Measurements from ENCODE around the gene TAF5. TPM values are rescaled to one million over a fixed set of nuclear protein-coding genes. Genes with fewer than 3 reads are reported as not detected.

The TAF5 gene
- total and polyA plus RNA-seq, 2 donors (not counting 1 experiment from before 2014, with no cell fraction given) = 2.4 to 5.5 TPM

DNA sequence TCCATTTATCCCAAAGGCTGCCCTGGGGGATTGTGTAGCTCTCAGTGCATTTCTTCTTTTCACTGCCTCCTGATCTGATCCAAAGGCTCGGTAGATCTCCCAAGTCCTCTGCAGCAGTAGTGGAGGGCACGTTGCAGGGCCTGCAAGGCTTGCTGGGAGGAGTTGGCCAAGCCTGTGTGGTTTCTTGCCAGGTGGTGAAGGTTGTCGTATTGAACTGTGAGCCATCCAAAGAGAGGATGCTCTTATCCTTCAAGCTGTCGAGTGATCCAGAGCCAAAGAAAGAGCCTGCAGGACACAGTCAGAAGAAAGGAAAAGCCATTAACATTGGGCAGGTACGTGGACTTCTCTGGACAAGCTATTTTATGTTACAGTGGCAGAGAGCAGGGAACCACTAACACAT, 49.8 kb downstream of the TAF5 start:
- Mint-ChIP-seq H3K4me1 (no peaks in the 10 kb centered on the region), H3K9me3 (ENCODE audit: insufficient read depth) (no peaks in the 10 kb centered on the region), H3K4me3 (no peak overlapping the region), H3K27me3 (no peaks in the 10 kb centered on the region), H3K27ac (no peak overlapping the region)
- CTCF ChIA-PET = interaction anchor here (0.9 to 10.5 kb wide), 17 partner anchors 10 to 295 kb away, joined by 3 to 345 read pairs (median 8); partner anchors contain the start of genes CALHM2, CALHM3 and NEURL1
- Histone ChIP-seq H3K4me3 (ENCODE audit: control extremely low read depth in 1 of 5, extremely low read depth in 1 of 5, insufficient read depth in 1 of 5, low read depth in 2 of 5, low read length in 4 of 5) (no peak overlapping the region), H4K20me1 (ENCODE audit: control insufficient read depth, insufficient read depth, low read length, poor library complexity, severe bottlenecking) (no peaks in the 10 kb centered on the region), H3K9ac (ENCODE audit: low read length) (no peak overlapping the region), H3K36me3 (replicated peaks in 1 of 2; ENCODE audit: control extremely low read depth in 1 of 2, control insufficient read depth in 1 of 2, extremely low read depth in 1 of 2, insufficient read depth in 2 of 2, low read length in 1 of 2) (peaks cover 6 to 89% of the 10 kb centered on the region in 2 experiments), H3K9me3 (ENCODE audit: control extremely low read depth in 1 of 3, control insufficient read depth in 2 of 3, insufficient read depth in 1 of 3, low read length in 2 of 3) (no peaks in the 10 kb centered on the region), H3K27ac (ENCODE audit: low read length in 2 of 2) (no peak overlapping the region), H2AFZ (ENCODE audit: insufficient read depth, low read depth, low read length, poor library complexity, severe bottlenecking) (no peak overlapping the region), H3K79me2 (ENCODE audit: control insufficient read depth, insufficient read depth, low read length) (peaks cover 3% of the 10 kb centered on the region), H3K4me1 (ENCODE audit: control insufficient read depth in 2 of 2, insufficient read depth in 2 of 2, low read length in 2 of 2) (no peaks in the 10 kb centered on the region), H3K27me3 (replicated peaks in 1 of 4; ENCODE audit: control extremely low read depth in 1 of 4, control insufficient read depth in 3 of 4, insufficient read depth in 4 of 4, low read length in 3 of 4) (no peaks in the 10 kb centered on the region), H3K4me2 (replicated peaks; ENCODE audit: low read depth, low read length, poor library complexity, severe bottlenecking) (no peak overlapping the region)
- TF ChIP-seq EZH2 (IDR thresholded peaks at IDR 0.05; ENCODE audit: borderline replicate concordance, insufficient read depth, low read depth, low read length, poor library complexity, severe bottlenecking) = no peak
- TF ChIP-seq, protein P1, sequence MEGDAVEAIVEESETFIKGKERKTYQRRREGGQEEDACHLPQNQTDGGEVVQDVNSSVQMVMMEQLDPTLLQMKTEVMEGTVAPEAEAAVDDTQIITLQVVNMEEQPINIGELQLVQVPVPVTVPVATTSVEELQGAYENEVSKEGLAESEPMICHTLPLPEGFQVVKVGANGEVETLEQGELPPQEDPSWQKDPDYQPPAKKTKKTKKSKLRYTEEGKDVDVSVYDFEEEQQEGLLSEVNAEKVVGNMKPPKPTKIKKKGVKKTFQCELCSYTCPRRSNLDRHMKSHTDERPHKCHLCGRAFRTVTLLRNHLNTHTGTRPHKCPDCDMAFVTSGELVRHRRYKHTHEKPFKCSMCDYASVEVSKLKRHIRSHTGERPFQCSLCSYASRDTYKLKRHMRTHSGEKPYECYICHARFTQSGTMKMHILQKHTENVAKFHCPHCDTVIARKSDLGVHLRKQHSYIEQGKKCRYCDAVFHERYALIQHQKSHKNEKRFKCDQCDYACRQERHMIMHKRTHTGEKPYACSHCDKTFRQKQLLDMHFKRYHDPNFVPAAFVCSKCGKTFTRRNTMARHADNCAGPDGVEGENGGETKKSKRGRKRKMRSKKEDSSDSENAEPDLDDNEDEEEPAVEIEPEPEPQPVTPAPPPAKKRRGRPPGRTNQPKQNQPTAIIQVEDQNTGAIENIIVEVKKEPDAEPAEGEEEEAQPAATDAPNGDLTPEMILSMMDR (IDR thresholded peaks at IDR 0.05) = no peak
- no peak for ATAC-seq (ENCODE audit: low read depth)
- WGBS (ENCODE audit: insufficient coverage) = 100% methylated on average over 5 of the region's 5 CpGs
- POLR2A ChIA-PET = interaction anchor here (0.6 to 0.8 kb wide), 2 partner anchors 35 to 69 kb away, joined by 3 to 4 read pairs; no protein-coding TSS in a partner anchor
- no peak for DNase-seq
- intact Hi-C loops (cut with micrococcal nuclease) = loop anchor here (1.0 to 2.0 kb wide), 2 partner anchors 68 to 175 kb away; no protein-coding TSS in a partner anchor

DNA sequence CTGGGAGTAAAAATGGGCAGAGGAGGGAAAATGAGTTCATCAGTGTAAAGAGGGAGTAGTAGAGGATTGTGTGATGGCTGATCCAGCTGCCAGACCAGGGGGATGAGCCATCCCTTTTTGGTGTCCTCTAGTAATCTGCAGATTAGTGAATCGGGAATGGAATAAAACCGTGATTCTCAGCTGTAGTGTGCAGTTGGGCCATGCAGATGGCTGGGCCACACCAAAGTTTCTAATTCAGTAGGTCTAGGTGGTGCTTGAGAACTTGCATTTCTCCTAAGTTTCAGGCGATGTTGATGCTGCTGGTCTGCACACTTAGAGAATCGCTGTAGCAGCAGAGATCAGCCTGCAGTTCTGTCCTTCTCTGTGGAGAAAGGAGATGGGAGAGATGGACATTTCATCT, 51.3 kb downstream of the TAF5 start:
- H3K4me1 Mint-ChIP-seq = no peaks in the 10 kb centered on the region
- H3K9me3 ChIP-seq (ENCODE audit: control extremely low read depth in 1 of 3, control insufficient read depth in 2 of 3, insufficient read depth in 1 of 3, low read length in 2 of 3) = no peaks in the 10 kb centered on the region
- H3K9me3 Mint-ChIP-seq (ENCODE audit: insufficient read depth) = no peaks in the 10 kb centered on the region
- H3K36me3 ChIP-seq (replicated peaks in 1 of 2; ENCODE audit: control extremely low read depth in 1 of 2, control insufficient read depth in 1 of 2, extremely low read depth in 1 of 2, insufficient read depth in 2 of 2, low read length in 1 of 2) = peaks cover 6 to 92% of the 10 kb centered on the region in 2 experiments
- WGBS (ENCODE audit: insufficient coverage) = 100% methylated on average over 4 of the region's 4 CpGs
- no peak overlapping the region for H3K27ac ChIP-seq (ENCODE audit: low read length in 2 of 2)
- intact Hi-C loops (cut with micrococcal nuclease) = no loop called here
- H3K27me3 Mint-ChIP-seq = no peaks in the 10 kb centered on the region
- no peak overlapping the region for H3K4me2 ChIP-seq (replicated peaks; ENCODE audit: low read depth, low read length, poor library complexity, severe bottlenecking)
- H3K27ac Mint-ChIP-seq = no peak overlapping the region
- CTCF ChIA-PET = interaction anchor here (0.6 to 10.5 kb wide), 4 partner anchors 12 to 69 kb away, joined by 4 to 345 read pairs (median 94); partner anchors contain the start of genes CALHM2, CALHM3 and NEURL1
- H3K79me2 ChIP-seq (ENCODE audit: control insufficient read depth, insufficient read depth, low read length) = peaks cover 3% of the 10 kb centered on the region
- no peak for DNase-seq
- no peaks in the 10 kb centered on the region for H3K27me3 ChIP-seq (replicated peaks in 1 of 4; ENCODE audit: control extremely low read depth in 1 of 4, control insufficient read depth in 3 of 4, insufficient read depth in 4 of 4, low read length in 3 of 4)
- TF ChIP-seq EZH2 (IDR thresholded peaks at IDR 0.05; ENCODE audit: borderline replicate concordance, insufficient read depth, low read depth, low read length, poor library complexity, severe bottlenecking) = no peak
- TF ChIP-seq, protein P1 (IDR thresholded peaks at IDR 0.05) = no peak
- no peak for ATAC-seq (ENCODE audit: low read depth)
- H3K4me3 ChIP-seq (ENCODE audit: control extremely low read depth in 1 of 5, extremely low read depth in 1 of 5, insufficient read depth in 1 of 5, low read depth in 2 of 5, low read length in 4 of 5) = no peak overlapping the region
- no peak overlapping the region for H3K9ac ChIP-seq (ENCODE audit: low read length)
- H2AFZ ChIP-seq (ENCODE audit: insufficient read depth, low read depth, low read length, poor library complexity, severe bottlenecking) = no peak overlapping the region
- H3K4me1 ChIP-seq (ENCODE audit: control insufficient read depth in 2 of 2, insufficient read depth in 2 of 2, low read length in 2 of 2) = no peaks in the 10 kb centered on the region
- POLR2A ChIA-PET = no interaction called here
- H4K20me1 ChIP-seq (ENCODE audit: control insufficient read depth, insufficient read depth, low read length, poor library complexity, severe bottlenecking) = no peaks in the 10 kb centered on the region
- H3K4me3 Mint-ChIP-seq = no peak overlapping the region
